HG03342 (cell line): Measurements from ENCODE around the gene CA5A.
A peak's percentile ranks its signal among the peaks of the same experiment; 100 is the strongest.
"Not testable (repeated sequence)": the region's sequence is repeated elsewhere in the genome, so short reads cannot be mapped to it uniquely, and the experiment has no call there.

Experiments used
- ATAC-seq: cut with Tn5 transposase; IDR thresholded peaks from one replicate; pipeline ENCODE4 v1.9.1; 2021; ENCODE audit warnings: mild to moderate bottlenecking, moderate library complexity; ENCODE audit not compliant: unreplicated experiment

Gene CA5A

DNA sequence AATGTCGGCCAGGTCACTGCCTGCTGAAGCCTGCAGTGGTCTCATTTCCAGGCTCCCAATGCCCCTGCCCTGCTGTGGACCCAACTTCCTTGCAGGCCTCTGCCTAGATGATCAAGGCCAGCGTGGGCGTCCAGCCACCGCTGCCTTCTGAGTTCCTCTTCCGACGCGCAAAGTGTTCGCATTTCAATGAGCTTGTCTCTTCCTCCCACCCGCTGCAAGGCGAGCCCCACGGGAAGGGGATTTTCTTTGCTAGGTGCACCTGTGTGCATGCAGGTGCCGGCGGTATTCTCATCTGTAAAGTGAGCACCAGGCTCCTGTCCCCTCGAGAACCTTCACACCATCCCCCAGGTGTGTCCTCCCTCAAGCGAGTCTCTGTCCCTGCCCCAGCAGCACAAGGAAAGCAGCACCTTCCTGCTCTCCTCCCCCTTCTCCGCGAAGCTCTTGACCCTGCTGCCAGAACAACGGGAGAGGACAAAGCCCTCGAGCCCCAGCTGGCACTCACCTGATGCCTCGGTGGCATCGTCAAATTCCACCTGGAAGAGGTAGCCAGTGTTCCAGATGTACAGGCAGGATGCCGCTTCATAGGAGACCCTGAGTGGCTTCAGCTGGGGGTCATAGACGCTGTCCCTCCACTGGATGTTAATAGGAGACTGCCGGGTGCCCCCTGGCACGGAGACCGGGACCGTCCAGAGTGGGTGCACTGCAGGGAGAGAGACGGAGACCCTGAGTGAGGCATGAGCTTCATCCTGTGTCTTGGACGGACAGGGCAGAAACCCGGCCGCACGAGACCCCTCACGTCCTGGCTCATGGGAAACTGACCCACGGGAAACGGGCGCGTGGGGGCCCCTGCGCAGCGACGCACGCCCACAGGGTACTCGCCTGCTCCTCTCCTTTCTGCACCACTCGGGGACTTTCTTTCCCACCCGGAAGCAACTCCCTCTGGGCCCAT, 9.8 kb downstream of the CA5A start:
- no peak for ATAC-seq

DNA sequence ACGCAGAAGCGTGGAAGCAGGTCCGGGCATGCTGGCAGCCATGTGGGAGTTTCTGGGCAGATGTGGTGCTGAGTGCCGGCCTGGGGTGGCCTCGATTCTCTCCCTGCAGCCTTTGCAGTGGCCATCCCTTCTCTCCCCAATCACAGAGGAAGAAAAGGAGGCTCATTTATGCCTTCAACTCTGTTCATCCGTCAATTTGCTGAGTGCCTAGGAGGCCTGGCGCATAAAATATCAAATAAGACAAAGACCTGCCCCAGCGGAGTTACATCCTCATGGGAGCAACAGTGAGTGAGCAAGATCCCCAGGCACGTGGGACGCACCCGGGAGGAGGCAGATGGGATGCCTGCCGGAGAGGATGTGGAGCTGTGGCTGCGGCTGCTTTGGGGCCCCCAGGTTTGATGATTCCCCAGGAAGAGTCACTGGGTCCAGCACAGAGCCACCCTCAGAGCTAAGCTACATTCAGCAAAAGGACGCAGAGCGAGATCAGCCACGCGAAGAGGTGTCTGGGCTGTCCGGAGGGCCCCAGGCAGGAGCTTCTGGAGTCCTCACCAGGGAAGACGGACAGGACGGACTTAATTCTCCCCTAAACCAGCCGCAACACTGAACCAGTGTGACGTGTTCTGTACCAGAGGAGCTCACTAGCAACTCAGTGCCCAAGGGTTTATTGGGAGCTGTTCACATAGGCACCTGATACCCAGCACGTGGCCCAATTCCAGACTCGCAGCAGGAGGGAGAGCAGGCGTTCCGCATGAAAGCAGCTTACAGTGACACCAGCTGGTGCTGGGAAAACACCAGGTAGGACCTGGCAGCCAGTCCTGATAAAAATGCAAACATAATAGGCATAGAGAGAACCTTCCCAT, 11.3 kb downstream of the CA5A start:
- ATAC-seq = no peak

DNA sequence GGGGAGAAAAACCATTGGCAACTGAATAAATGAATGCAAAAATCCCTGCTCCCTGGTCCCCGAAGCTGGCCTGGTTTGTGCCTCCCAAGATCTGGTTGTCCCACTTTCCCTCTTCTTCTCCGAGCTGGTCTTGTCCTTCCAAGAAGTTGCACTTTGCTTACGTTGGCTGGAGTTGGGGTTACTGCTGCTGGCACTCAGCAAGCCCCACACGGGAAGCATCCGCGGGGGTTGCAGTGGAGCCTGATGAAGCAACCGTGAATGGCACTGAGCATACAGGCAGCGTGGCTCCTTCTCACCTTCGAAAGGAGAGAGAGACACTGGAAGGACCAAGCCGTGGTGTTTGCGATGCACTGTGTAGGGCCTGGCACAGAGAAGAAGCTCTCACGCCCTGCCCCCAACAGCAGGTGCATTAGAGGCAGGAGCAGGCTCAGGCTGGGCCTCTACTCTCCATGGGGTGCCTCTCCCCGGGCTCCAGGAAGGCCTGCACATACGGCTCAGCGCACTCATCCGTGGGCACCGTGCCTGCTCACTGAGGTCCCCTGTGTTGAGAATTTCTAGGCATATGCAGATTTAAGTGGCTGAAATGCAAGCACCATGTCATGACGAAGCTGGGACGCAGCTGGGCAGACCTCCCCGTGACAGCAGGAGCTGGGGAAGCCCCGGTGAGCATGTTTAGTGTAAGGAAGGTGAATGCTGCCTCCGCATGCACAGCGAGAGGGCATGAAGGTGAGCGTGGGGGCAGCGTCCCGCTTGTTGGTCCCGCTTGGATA, 12.1 kb downstream of the CA5A start:
- ATAC-seq = no peak

DNA sequence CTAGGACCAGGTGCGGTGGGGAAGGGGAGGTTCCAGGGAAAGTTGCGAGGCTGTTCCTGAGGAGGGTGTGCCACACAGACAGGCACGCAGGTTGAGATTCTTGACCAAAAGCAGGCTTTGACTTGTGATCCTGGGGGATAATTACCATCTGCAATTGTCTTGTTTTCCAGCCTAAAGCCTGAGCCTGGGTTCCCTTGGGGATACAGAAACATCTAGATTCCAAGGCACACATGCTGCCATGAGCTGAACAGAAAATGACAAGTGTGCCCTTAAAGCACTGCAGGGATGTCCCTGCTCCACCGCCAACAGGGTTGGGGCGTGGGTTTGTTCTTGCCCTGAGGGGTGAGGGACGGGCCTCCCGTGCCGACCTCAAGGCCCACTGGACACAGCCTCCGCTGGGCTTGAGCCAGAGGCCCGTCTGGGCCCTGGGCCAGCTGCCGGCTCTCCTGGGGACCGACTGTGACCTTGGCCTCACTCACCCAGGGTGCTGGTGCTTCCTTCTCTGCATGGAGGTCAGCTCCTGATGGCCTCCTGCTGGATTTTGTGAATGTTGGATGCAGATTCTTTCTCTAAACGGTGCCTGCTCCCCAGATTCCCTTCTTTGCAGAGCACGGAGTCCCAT, 14.0 kb downstream of the CA5A start:
- ATAC-seq = no peak

DNA sequence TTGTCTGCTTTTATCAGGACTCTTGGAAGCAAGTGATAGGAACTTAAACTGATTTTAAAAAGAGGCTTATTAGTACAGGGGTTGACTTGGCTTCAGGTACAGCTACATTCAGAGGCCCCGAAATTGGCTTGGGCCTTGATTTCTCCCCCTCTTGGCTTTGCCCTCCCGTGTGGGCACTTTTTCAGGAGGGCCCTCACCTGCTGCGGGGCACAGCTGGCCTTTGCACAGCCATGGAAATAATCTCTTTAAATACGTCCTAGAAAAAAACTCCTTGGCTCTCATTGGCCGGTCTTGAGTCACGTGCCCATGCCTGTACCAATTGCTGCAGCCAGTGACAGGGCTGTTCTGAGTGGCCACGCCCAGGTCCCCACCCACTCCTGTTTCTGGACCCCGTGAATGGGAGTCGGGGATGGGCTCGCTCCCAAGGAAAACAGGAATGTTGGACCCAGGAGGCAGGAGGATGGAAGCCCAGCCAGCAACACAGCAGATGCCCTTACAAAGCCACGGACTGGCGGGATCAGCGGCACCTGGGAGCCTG, 15.0 kb downstream of the CA5A start:
- no peak for ATAC-seq

DNA sequence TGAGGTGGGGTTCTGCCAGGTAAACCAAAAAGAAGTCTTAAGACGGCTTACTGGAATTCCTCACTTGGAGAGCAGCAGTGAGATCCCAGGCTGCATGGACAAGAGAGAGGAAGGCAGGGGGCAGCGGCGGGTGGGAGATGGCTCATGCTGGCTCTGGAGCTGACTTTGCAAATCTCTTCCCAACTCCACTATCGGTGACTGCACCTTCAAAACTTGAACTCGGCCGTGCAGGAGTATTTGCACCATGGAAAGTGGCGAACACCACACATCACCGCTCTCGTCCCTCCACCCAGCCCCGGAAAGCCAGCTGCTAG, 16.7 kb downstream of the CA5A start:
- no peak for ATAC-seq

DNA sequence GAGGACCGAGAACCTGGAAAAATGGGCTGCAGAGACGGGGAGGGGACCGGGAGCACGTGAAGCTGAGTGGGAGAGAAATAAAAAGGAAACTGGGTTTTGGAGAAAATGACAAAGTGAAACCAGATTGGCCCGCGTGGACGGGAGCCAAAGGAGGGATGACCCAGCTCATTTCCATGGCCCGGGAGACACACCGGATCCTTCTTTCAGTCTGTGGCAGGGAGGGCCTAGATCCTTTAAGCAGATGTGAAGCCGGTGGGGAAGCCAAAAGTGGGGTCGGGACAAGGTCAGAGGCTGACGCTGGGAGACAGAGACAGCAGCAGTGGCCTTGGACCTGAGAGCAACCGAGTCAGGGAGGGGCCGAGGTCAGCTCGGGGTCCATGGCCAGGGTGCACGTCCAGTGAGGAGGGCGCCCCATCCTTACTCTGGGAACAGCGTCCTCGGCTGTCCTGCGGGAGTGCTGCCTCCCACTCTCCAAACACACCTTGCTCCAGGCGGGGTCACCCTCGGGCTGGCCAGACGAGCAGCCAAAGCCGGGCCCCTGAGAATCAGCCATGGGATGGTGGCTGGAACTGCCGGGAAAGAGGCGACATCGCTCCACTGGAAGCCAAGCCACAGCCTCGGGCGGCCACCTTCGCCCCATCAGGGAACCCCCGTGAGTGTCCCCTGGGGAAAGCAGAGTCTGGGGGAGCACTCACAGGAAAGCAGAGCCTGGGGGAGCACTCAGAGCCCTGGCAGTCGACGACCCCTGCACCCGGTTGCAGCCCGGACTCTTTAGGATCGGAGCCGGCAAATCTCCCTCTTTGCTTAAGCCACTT, 17.3 kb downstream of the CA5A start:
- ATAC-seq = no peak

DNA sequence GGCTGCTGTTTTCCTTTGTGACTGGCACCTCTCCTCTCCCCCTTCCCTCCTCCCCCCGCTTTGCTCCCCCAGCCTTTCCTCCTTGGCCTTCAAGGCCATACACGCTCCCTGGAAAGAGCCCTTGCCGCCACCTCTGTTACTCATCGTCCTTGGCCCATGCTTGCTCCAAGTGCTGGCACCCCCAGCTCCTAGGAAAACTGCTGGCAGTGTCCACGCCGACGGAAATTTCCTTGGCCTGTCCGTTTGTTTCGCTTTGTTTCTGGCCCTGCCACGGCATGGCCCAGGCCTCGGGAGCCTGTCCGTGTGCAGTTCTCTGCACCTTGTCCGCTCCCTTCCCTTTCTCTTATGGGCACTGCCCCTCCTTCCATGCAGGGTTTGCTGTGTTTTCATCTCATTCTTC, 18.0 kb downstream of the CA5A start:
- ATAC-seq = no peak

DNA sequence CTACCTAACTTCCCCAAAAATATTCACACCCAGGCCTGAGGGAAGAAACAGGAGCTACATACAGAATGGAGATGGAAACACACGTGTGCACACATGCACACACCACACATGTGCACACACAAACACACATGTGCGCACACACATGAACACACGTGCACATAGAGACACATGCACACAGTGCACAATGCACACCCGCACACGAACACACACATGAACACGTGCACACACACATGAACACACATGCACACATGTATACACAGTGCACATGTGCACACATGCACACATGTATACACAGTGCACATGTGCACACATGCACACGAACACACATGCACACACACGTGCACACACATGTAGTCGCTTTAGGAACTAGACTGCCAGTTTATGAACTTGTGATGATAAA, 18.8 kb downstream of the CA5A start:
- no peak for ATAC-seq

DNA sequence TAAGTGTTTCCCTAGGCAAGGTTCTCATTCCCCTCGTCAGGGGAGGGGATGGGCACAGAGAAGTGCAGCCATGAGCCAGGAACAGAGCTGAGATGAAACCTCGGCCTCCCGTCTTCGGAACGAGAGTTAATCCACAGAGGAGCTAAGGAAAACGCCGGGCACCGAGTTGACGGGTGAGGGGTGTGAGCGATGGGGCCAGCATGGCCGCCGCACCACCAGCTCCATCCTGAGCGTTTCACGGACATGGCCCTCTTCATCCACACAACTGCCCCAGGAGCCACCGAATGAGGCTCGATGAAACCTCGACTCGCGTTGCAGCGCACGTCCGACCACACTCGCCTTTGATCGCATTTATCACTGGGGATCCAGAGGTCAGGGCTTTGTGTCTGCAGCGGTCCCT, 21.5 kb downstream of the CA5A start:
- no peak for ATAC-seq

DNA sequence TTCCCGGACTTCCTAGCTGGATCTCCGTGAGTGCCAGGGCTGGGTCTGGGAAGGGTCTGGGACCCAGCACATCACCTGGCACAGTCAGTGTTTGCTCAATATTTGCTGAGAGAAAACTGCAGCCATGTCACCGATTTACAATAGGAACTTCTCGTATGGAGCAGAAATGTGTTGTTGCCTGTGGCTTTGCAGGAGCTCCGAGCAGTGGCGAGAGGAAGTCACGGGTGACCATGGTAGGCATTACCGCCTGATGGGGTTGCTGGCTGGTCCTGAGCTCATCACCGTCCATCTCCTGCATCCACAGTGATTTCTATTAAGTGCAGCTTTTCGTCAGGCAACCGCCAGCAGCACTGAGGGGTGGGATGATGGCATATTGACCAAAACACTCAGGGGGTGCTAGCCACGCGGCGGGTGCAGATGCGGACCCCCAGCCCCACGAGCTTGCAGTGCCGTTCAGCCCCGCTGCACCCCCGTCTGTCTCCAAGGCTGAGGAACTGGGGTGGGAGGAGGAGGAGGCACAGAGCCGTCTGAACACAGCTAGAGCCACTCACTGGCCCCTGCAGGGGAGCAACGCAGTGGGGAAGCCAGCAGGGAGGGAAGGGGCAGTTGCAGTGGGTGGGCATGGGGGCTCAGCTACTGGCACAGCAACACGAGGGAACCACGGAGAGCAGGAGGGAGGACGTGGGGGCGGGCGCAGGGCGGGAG, 22.2 kb downstream of the CA5A start:
- not testable (repeated sequence) for ATAC-seq

DNA sequence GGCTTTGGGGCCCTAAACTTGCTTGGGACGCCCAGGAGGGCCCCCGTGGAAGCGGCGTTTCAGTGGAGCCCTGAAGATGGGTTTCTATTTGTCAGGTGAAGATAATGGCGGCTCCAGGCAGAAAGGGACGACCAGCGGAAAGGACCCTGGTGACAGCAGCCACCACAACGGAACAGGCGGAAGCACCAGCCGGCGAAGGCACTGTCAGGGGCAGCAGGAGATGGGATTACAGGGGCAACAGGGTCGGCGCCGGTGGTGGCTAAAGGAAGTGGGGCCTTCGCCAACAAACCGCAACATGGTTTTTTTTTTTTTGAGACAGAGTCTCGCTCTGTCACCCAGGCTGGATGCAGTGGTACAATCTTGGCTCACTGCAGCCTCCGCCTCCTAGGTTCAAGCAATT, 23.6 kb downstream of the CA5A start:
- ATAC-seq = not testable (repeated sequence)

DNA sequence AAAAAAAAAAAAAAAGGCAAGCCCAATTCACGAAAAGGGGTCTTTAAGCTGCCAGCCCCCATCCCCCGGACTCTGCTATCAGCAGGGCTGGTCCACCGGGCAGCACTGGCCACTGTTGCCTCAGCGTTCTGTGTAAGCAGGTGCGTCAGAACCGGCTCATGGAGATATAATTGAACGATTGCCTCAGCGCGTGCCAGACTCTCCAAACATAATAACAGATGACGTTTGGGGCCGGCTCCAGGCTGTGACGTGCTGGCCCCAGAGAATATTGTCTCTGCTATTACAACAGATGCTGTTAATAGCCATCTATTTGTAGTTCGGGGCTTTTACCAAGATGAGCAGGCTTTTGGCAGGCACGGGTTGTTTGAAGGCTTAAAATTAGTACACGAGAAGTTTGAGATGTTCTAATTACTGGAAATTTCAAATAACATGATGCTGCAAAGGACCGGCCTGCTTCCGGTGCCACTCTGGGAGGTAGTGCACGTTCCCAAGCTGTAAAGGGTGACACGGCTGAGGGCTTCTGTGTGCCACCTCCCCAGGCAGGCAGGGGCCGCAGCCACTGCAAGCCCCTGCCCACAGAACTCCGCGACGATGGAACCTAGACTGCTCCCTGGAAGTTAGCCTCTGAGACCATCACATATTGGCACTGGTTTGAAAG, 25.1 kb downstream of the CA5A start:
- not testable (repeated sequence) for ATAC-seq

DNA sequence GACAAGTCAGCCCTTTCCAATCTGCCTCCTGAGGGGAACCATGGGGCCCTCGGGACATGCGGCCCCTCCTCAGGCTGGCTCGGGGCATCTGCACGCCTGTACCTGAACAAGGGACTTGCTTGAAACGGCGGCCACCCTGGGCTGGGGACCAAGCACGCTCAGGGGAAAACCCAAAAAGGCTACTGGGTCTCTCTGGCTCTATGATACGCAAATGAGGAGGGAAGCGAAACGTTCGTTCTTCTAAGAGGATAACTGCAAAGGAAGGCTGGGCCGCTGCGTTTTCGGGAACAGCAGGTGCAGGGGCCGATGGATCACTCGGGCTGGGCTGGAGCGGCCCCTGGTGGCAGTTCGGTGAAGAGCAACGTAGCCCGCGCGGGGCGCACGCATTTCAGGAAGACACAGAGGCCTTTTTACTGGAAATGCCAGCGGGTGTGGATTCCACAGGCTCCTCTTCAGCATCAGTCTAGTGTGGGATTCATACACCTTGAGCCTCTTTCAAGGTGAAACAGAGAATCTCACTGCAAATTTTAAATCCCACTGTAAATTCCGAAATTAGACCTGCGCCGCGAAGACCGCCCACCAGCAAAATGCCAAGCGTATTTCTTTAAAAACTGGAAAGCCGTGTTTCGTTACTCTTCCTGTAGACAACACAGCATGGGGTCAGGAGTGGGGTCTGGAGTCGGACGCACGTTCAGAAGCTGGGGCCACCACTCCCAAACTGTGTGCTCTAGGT, 27.0 kb downstream of the CA5A start:
- ATAC-seq = peak; percentile 85

DNA sequence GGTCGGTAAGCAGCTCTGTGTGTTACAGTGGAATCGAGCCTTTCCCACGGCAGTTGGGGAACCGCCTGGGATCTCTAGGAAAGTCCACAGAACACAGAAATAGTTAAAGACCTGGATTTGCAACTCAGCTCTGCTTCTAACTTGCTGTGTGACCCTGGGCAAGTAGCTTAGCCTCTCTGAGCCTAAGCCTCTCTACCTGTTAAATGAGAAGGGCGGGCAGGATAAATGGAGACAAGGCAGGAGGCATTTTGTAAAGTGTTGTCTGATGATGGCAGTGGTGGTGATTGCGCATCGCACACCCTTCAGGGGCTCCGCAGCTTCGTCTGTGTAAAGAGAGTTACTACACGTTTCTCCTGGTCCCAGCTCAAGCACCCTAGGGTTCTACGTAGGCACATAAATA, 28.2 kb downstream of the CA5A start:
- ATAC-seq = not testable (repeated sequence)

DNA sequence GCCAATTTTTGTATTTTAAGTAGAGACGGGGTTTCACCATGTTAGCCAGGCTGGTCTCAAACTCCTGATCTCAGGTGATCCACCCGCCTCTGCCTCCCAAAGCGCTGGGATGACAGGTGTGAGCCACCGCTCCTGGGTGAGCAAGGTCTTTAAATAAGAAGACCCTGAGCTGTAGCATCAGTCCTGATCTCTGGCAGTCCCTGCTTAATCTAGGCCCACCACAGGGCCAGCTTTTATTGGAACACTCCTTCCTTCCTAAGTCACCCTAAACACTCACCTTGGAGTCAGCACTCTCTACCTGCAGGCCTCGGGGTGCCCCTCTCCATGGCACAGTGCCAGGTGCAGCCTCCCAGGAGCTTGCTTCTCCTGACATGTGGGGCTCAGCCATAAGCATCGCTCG, 30.8 kb downstream of the CA5A start:
- ATAC-seq = not testable (repeated sequence)

DNA sequence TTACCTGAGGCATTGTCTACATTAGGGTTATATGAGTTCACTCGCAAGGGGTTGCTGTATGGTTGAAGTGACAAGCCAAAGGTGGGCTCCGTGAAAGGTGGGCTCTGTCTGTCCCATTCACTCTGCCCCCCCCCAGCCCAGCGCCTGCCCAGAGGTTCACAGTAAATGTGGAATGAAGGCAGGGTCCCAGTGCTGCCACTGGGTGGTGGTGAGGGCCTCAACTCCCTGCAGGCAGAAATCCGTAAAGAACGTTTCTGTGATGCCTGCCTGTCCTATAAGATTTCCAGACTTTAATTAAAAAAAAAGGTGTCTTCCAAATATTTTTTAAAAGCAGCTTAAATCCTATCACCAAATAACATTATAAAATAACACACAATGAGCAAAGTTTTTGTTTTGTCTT, 31.4 kb downstream of the CA5A start:
- not testable (repeated sequence) for ATAC-seq

DNA sequence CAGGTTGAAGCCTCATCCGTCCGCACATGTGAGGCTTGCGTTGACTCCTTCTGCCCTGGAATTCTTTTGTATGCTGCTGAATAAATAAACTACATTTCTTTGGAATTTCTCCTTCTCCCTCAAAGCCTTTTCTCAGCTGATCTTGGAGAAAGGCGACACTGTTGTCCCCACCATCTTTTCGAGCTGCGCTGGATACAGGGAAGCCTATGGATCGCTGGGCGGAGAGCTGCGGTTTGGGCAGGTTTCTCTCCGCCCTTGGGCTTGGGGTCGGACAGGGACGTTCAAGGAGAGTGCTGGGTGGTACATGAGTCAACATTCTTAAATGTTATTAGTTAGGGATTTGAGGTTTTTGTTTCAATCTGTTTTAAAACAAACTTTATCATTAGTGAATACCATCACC, 35.8 kb downstream of the CA5A start:
- not testable (repeated sequence) for ATAC-seq
